ENCODE data around the gene INPP4B. TPM values are rescaled to one million over a fixed set of nuclear protein-coding genes. Genes with fewer than 3 reads are reported as not detected.

Gene INPP4B
- total RNA-seq, 2 experiments from 2014 or later: not detected

DNA sequence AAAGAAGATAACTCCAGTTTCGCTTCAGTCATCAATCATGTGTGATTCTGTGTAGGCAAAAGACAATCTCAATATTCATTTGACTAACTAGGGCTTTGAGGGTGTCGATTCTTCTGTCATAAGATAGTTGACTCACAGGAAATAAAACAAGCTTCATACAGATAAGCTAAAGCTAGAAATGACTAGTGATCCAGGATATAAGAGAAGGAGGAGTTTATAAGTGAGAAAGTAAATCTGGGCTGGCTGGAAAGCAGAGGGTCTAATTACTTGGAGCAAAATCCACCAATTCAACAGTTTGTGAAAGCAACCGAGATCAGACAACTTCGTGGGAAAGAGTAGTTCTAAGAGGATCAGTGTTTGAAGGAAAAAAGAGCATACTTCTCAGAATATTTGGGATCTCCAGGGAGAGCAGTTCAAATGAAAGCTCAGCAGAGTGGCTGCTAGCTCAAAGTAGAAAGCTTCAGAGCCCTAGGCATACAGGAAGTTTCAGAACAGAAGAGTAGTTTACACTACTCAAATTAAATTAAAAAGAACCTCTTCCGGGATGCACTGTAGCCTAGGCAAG, 429.3 kb downstream of the INPP4B start:
- Histone ChIP-seq H3K36me3 (ENCODE audit: insufficient read depth, low read length) (no peaks in the 10 kb centered on the region), H3K79me2 (ENCODE audit: insufficient read depth, low read depth, low read length) (no peaks in the 10 kb centered on the region), H3K4me2 (ENCODE audit: low read length) (no peak overlapping the region), H3K27ac (ENCODE audit: low read depth, low read length, poor library complexity, severe bottlenecking) (no peak overlapping the region), H3K9me2 (ENCODE audit: insufficient read depth, low read length) (no peaks in the 10 kb centered on the region), H4K20me1 (ENCODE audit: insufficient read depth, low read length) (no peaks in the 10 kb centered on the region), H3K4me3 (ENCODE audit: low read depth, low read length, poor library complexity, severe bottlenecking) (no peak overlapping the region), H3K4me1 (ENCODE audit: insufficient read depth, low read length, poor library complexity, severe bottlenecking) (no peaks in the 10 kb centered on the region), H3K9me3 (ENCODE audit: low read length) (no peaks in the 10 kb centered on the region), H2AFZ (ENCODE audit: low read length) (no peak overlapping the region)
- BruUV-seq (replicated peaks): no TSS peak
- DNase-seq (ENCODE audit: low spot score): no peak
- intact Hi-C loops (cut with micrococcal nuclease; ENCODE audit: unreplicated experiment): no loop called here
- TF ChIP-seq, protein P1, sequence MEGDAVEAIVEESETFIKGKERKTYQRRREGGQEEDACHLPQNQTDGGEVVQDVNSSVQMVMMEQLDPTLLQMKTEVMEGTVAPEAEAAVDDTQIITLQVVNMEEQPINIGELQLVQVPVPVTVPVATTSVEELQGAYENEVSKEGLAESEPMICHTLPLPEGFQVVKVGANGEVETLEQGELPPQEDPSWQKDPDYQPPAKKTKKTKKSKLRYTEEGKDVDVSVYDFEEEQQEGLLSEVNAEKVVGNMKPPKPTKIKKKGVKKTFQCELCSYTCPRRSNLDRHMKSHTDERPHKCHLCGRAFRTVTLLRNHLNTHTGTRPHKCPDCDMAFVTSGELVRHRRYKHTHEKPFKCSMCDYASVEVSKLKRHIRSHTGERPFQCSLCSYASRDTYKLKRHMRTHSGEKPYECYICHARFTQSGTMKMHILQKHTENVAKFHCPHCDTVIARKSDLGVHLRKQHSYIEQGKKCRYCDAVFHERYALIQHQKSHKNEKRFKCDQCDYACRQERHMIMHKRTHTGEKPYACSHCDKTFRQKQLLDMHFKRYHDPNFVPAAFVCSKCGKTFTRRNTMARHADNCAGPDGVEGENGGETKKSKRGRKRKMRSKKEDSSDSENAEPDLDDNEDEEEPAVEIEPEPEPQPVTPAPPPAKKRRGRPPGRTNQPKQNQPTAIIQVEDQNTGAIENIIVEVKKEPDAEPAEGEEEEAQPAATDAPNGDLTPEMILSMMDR (conservative IDR thresholded peaks at IDR 0.05; ENCODE audit: low read length): no peak
- no peak for TF ChIP-seq EZH2phosphoT487 (IDR thresholded peaks at IDR 0.05; ENCODE audit: borderline replicate concordance, low read depth, low read length)
- ChIA-PET CTCF (ENCODE audit: unreplicated experiment) (no interaction called here), POLR2A (interaction anchor here (0.6 kb wide), 1 partner anchor 16 kb away, joined by 3 read pairs; no protein-coding TSS in a partner anchor)

DNA sequence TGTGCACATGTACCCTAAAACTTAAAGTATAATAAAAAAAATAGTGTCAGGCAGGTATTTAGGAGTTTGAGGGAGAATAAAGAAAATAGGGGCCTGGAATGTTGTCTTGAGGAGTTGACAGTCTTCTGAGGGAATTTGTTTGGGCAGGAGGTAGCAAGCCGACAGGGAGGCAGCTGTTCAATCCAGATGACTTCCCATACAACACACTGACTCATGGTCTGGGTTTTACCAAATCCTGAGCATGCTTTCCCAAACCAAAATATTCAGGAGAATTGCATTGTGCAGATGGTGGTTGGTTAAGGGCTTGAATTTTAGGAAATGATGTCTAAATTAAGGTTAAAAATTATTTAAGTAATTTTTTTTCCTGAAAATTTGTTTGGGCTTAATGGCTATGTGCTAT, 430.0 kb downstream of the INPP4B start:
- H3K27ac ChIP-seq (ENCODE audit: low read depth, low read length, poor library complexity, severe bottlenecking): no peak overlapping the region
- H3K9me2 ChIP-seq (ENCODE audit: insufficient read depth, low read length): no peaks in the 10 kb centered on the region
- H3K4me2 ChIP-seq (ENCODE audit: low read length): no peak overlapping the region
- H4K20me1 ChIP-seq (ENCODE audit: insufficient read depth, low read length): no peaks in the 10 kb centered on the region
- no peak overlapping the region for H3K4me3 ChIP-seq (ENCODE audit: low read depth, low read length, poor library complexity, severe bottlenecking)
- CTCF ChIA-PET (ENCODE audit: unreplicated experiment): no interaction called here
- H3K36me3 ChIP-seq (ENCODE audit: insufficient read depth, low read length): no peaks in the 10 kb centered on the region
- no peaks in the 10 kb centered on the region for H3K4me1 ChIP-seq (ENCODE audit: insufficient read depth, low read length, poor library complexity, severe bottlenecking)
- intact Hi-C loops (cut with micrococcal nuclease; ENCODE audit: unreplicated experiment): no loop called here
- DNase-seq (ENCODE audit: low spot score): no peak
- TF ChIP-seq EZH2phosphoT487 (IDR thresholded peaks at IDR 0.05; ENCODE audit: borderline replicate concordance, low read depth, low read length): no peak
- TF ChIP-seq, protein P1 (conservative IDR thresholded peaks at IDR 0.05; ENCODE audit: low read length): no peak
- no TSS peak for BruUV-seq (replicated peaks)
- H3K9me3 ChIP-seq (ENCODE audit: low read length): no peaks in the 10 kb centered on the region
- POLR2A ChIA-PET: interaction anchor here (0.6 kb wide), 1 partner anchor 17 kb away, joined by 3 read pairs; no protein-coding TSS in a partner anchor
- H3K79me2 ChIP-seq (ENCODE audit: insufficient read depth, low read depth, low read length): no peaks in the 10 kb centered on the region
- H2AFZ ChIP-seq (ENCODE audit: low read length): no peak overlapping the region

DNA sequence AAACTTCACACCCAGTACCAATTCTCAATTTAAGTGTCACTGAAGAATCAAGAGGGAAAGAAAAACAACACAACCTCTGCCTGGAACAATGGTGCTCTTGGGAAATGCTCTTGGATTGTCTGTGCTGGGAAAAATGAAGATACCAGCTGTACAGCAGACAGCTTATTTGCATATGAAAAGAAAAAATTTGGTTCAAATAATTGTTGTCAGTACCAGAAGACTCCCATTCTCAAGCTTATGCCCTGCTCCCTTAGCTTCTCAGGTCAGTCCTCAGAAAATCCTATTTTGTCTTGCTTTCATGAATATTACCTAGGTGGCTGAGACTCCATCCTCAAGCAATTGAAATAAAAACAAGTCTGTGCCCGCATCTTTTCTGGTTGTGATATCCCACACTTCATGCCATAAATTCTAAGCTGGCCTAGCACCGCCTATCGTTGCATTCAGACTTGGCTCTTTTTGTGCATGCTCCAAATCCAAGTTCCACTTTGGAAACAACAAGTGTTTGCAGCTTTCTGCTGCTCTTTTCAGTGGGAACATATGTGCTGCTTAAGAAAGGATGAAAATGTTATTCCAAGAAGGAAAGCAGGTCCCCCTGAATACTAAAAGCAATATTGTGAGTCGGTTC, 431.6 kb downstream of the INPP4B start:
- CTCF ChIA-PET (ENCODE audit: unreplicated experiment): no interaction called here
- DNase-seq (ENCODE audit: low spot score): no peak
- POLR2A ChIA-PET: interaction anchor here (0.6 to 1.2 kb wide), 2 partner anchors 9 to 507 kb away, joined by 4 to 10 read pairs; no protein-coding TSS in a partner anchor
- H3K79me2 ChIP-seq (ENCODE audit: insufficient read depth, low read depth, low read length): no peaks in the 10 kb centered on the region
- intact Hi-C loops (cut with micrococcal nuclease; ENCODE audit: unreplicated experiment): no loop called here
- no TSS peak for BruUV-seq (replicated peaks)
- H3K36me3 ChIP-seq (ENCODE audit: insufficient read depth, low read length): no peaks in the 10 kb centered on the region
- no peak for TF ChIP-seq EZH2phosphoT487 (IDR thresholded peaks at IDR 0.05; ENCODE audit: borderline replicate concordance, low read depth, low read length)
- TF ChIP-seq, protein P1 (conservative IDR thresholded peaks at IDR 0.05; ENCODE audit: low read length): no peak
- no peaks in the 10 kb centered on the region for H3K9me2 ChIP-seq (ENCODE audit: insufficient read depth, low read length)
- no peaks in the 10 kb centered on the region for H3K4me1 ChIP-seq (ENCODE audit: insufficient read depth, low read length, poor library complexity, severe bottlenecking)
- H3K4me2 ChIP-seq (ENCODE audit: low read length): no peak overlapping the region
- no peak overlapping the region for H3K27ac ChIP-seq (ENCODE audit: low read depth, low read length, poor library complexity, severe bottlenecking)
- no peaks in the 10 kb centered on the region for H3K9me3 ChIP-seq (ENCODE audit: low read length)
- H2AFZ ChIP-seq (ENCODE audit: low read length): no peak overlapping the region
- H4K20me1 ChIP-seq (ENCODE audit: insufficient read depth, low read length): no peaks in the 10 kb centered on the region
- no peak overlapping the region for H3K4me3 ChIP-seq (ENCODE audit: low read depth, low read length, poor library complexity, severe bottlenecking)
